ENCODE measurements around the gene CSNK1D. TPM values are rescaled to one million over a fixed set of nuclear protein-coding genes. Genes with fewer than 3 reads are reported as not detected.

Gene CSNK1D
- total RNA-seq, 1 experiment from 2014 or later, result 157 TPM

DNA sequence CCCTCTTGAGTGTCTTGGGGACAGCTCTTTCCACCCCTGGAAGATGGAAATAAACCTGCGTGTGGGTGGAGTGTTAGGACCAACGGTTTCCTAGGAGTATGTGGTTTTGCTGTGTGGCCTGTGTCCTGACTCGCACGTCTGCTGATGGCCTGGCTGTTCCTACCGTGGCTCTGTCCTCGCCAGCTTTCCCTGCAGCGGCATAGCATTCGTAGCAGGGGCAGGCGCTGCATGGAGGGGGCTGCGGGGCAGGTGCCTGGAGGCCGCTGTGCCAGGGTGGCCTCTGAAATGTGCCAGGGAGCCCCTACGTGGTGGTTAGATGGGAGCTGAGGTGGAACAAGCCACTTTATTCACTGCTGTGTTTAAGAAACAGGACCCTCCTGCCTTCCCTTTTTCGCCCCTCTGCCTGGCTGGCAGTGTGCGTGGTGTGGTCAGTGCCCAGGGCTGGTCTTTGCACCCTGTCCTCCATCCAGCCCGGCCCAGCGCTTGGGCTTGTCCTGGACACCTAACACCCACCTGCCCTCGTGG is 34.0 kb downstream of the CSNK1D start:
- intact Hi-C loops (cut with micrococcal nuclease; ENCODE audit: unreplicated experiment), result no loop called here
- TF ChIP-seq, protein P1, sequence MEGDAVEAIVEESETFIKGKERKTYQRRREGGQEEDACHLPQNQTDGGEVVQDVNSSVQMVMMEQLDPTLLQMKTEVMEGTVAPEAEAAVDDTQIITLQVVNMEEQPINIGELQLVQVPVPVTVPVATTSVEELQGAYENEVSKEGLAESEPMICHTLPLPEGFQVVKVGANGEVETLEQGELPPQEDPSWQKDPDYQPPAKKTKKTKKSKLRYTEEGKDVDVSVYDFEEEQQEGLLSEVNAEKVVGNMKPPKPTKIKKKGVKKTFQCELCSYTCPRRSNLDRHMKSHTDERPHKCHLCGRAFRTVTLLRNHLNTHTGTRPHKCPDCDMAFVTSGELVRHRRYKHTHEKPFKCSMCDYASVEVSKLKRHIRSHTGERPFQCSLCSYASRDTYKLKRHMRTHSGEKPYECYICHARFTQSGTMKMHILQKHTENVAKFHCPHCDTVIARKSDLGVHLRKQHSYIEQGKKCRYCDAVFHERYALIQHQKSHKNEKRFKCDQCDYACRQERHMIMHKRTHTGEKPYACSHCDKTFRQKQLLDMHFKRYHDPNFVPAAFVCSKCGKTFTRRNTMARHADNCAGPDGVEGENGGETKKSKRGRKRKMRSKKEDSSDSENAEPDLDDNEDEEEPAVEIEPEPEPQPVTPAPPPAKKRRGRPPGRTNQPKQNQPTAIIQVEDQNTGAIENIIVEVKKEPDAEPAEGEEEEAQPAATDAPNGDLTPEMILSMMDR (IDR thresholded peaks at IDR 0.05; ENCODE audit: unreplicated experiment), result no peak
- no peak for DNase-seq
- Mint-ChIP-seq H3K4me1 (ENCODE audit: low read depth, unreplicated experiment) (peaks cover 20% of the 10 kb centered on the region), H3K27ac (ENCODE audit: unreplicated experiment) (no peak overlapping the region), H3K36me3 (ENCODE audit: insufficient read depth, unreplicated experiment) (peaks cover 72% of the 10 kb centered on the region), H3K27me3 (ENCODE audit: unreplicated experiment) (no peaks in the 10 kb centered on the region), H3K9me3 (ENCODE audit: low read depth, unreplicated experiment) (no peaks in the 10 kb centered on the region), H3K4me3 (ENCODE audit: low read depth, unreplicated experiment) (no peak overlapping the region)
- CTCF ChIA-PET, result no interaction called here
- BruUV-seq (replicated peaks), result no TSS peak

DNA sequence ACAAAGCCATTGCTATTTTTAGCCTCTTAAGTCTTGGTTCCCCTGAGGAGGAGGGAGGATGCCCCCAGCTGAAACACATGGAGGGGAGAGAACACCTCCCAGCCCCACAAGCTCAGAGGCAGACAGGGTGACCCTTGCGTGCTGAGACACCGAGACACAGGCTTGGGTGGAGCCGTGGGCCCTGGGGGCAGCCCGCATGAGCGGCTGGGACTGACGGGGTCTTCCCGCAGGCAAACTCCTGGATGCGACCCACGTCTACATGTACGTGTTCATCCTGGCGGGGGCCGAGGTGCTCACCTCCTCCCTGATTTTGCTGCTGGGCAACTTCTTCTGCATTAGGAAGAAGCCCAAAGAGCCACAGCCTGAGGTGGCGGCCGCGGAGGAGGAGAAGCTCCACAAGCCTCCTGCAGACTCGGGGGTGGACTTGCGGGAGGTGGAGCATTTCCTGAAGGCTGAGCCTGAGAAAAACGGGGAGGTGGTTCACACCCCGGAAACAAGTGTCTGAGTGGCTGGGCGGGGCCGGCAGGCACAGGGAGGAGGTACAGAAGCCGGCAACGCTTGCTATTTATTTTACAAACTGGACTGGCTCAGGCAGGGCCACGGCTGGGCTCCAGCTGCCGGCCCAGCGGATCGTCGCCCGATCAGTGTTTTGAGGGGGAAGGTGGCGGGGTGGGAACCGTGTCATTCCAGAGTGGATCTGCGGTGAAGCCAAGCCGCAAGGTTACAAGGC is 34.9 kb downstream of the CSNK1D start:
- no peak overlapping the region for H3K27ac Mint-ChIP-seq (ENCODE audit: unreplicated experiment)
- CTCF ChIA-PET, result no interaction called here
- TF ChIP-seq, protein P1 (IDR thresholded peaks at IDR 0.05; ENCODE audit: unreplicated experiment), result no peak
- no peak for DNase-seq
- H3K27me3 Mint-ChIP-seq (ENCODE audit: unreplicated experiment), result no peaks in the 10 kb centered on the region
- H3K9me3 Mint-ChIP-seq (ENCODE audit: low read depth, unreplicated experiment), result no peaks in the 10 kb centered on the region
- H3K4me3 Mint-ChIP-seq (ENCODE audit: low read depth, unreplicated experiment), result no peak overlapping the region
- H3K4me1 Mint-ChIP-seq (ENCODE audit: low read depth, unreplicated experiment), result peaks cover 21% of the 10 kb centered on the region
- intact Hi-C loops (cut with micrococcal nuclease; ENCODE audit: unreplicated experiment), result no loop called here
- BruUV-seq (replicated peaks), result no TSS peak
- H3K36me3 Mint-ChIP-seq (ENCODE audit: insufficient read depth, unreplicated experiment), result peaks cover 71% of the 10 kb centered on the region

DNA sequence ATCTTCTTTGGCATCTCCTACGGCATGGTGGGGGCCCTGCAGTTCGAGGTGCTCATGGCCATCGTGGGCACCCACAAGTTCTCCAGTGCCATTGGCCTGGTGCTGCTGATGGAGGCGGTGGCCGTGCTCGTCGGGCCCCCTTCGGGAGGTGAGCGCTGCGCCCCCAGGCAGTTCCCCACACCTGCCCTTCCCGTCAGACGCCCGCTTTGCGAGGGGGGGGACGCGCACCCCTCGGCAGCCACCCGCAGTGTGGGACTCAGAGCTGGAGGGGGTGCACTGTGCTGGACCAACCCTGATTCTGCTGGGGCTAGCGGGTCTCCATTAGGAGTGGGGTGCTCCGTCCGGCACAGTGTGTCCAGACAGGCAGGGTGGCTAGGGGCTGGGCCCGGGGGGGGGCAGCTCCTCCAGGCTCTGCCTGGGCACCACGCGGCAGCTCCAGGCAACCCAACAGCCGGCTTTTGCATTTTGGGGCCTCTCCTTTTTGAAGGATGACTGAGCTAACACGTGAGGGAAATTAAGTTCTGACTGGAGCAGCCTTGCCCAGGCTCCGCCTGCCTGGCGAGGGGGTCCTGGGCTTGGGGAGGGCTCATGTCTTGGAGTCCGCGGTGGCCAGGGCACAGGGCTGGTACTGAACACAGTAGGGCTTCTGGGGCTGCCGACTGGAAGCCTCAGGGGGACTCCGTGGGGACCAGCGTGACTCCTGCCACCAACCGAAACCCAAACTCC is 35.6 kb downstream of the CSNK1D start:
- intact Hi-C loops (cut with micrococcal nuclease; ENCODE audit: unreplicated experiment), result no loop called here
- peaks cover 72% of the 10 kb centered on the region for H3K36me3 Mint-ChIP-seq (ENCODE audit: insufficient read depth, unreplicated experiment)

DNA sequence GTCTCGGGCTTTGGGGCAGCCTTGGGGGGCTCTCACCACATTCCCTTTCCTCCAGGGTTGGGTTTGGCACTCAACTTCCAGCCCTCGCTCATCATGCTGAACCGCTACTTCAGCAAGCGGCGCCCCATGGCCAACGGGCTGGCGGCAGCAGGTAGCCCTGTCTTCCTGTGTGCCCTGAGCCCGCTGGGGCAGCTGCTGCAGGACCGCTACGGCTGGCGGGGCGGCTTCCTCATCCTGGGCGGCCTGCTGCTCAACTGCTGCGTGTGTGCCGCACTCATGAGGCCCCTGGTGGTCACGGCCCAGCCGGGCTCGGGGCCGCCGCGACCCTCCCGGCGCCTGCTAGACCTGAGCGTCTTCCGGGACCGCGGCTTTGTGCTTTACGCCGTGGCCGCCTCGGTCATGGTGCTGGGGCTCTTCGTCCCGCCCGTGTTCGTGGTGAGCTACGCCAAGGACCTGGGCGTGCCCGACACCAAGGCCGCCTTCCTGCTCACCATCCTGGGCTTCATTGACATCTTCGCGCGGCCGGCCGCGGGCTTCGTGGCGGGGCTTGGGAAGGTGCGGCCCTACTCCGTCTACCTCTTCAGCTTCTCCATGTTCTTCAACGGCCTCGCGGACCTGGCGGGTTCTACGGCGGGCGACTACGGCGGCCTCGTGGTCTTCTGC is 36.3 kb downstream of the CSNK1D start:
- no TSS peak for BruUV-seq (replicated peaks)
- H3K4me3 Mint-ChIP-seq (ENCODE audit: low read depth, unreplicated experiment), result no peak overlapping the region
- intact Hi-C loops (cut with micrococcal nuclease; ENCODE audit: unreplicated experiment), result no loop called here
- no peak for DNase-seq
- peaks cover 66% of the 10 kb centered on the region for H3K36me3 Mint-ChIP-seq (ENCODE audit: insufficient read depth, unreplicated experiment)
- peaks cover 15% of the 10 kb centered on the region for H3K4me1 Mint-ChIP-seq (ENCODE audit: low read depth, unreplicated experiment)
- TF ChIP-seq, protein P1 (IDR thresholded peaks at IDR 0.05; ENCODE audit: unreplicated experiment), result no peak
- H3K27ac Mint-ChIP-seq (ENCODE audit: unreplicated experiment), result no peak overlapping the region
- H3K9me3 Mint-ChIP-seq (ENCODE audit: low read depth, unreplicated experiment), result no peaks in the 10 kb centered on the region
- CTCF ChIA-PET, result interaction anchor here (1.7 kb wide), 1 partner anchor 31 kb away, joined by 10 read pairs; no protein-coding TSS in a partner anchor
- no peaks in the 10 kb centered on the region for H3K27me3 Mint-ChIP-seq (ENCODE audit: unreplicated experiment)

More for the DNA sequence above, 35.6 kb downstream of the CSNK1D start:
- TF ChIP-seq, protein P1 (IDR thresholded peaks at IDR 0.05; ENCODE audit: unreplicated experiment), result no peak
- H3K4me3 Mint-ChIP-seq (ENCODE audit: low read depth, unreplicated experiment), result no peak overlapping the region
- no peak for DNase-seq
- BruUV-seq (replicated peaks), result no TSS peak
- no peak overlapping the region for H3K27ac Mint-ChIP-seq (ENCODE audit: unreplicated experiment)
- H3K4me1 Mint-ChIP-seq (ENCODE audit: low read depth, unreplicated experiment), result peaks cover 21% of the 10 kb centered on the region
- CTCF ChIA-PET, result no interaction called here
- no peaks in the 10 kb centered on the region for H3K27me3 Mint-ChIP-seq (ENCODE audit: unreplicated experiment)
- no peaks in the 10 kb centered on the region for H3K9me3 Mint-ChIP-seq (ENCODE audit: low read depth, unreplicated experiment)
